Measurements from ENCODE around the gene CCL1.

DNA sequence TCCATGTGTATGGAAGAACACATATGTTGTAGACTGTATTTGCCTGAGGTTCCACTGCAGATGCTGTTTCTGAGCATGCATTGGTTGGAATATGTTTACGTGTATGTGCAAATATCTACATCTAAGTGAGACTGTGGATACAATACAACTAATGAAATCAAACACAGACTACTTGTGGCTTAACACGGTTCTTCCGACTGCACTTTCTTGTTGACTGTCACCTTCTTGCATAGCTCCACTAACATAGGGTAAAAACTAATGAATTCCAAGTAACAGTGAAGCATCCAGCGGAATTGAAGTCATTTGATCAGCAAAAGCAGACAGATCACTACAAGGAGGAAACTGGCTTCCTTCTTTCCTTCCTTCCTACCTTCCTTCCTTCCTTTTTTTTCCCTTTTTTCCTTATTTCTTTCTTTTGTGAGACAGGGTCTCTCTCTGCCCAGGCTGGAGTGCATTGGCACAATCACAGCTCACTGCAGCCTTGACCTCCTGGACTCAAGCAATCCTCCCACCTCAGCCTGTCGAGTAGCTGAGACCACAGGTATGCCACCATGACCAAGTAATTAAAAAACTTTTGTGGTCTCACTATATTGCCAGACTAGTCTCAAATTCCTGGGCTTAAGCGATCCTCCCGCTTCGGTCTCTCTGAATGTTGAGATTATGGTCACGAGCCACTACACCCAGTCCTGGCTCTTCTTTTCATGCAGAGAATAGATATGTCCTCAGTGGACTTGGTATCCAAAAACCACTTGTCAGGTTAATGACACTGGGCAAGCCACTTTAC, 22.0 kb upstream of the CCL1 start:
- TF ChIP-seq, protein P1, sequence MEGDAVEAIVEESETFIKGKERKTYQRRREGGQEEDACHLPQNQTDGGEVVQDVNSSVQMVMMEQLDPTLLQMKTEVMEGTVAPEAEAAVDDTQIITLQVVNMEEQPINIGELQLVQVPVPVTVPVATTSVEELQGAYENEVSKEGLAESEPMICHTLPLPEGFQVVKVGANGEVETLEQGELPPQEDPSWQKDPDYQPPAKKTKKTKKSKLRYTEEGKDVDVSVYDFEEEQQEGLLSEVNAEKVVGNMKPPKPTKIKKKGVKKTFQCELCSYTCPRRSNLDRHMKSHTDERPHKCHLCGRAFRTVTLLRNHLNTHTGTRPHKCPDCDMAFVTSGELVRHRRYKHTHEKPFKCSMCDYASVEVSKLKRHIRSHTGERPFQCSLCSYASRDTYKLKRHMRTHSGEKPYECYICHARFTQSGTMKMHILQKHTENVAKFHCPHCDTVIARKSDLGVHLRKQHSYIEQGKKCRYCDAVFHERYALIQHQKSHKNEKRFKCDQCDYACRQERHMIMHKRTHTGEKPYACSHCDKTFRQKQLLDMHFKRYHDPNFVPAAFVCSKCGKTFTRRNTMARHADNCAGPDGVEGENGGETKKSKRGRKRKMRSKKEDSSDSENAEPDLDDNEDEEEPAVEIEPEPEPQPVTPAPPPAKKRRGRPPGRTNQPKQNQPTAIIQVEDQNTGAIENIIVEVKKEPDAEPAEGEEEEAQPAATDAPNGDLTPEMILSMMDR (IDR thresholded peaks at IDR 0.05; ENCODE audit: low read depth, low read length, missing input control), result no peak
- TF ChIP-seq, protein P2, sequence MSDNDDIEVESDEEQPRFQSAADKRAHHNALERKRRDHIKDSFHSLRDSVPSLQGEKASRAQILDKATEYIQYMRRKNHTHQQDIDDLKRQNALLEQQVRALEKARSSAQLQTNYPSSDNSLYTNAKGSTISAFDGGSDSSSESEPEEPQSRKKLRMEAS (IDR thresholded peaks at IDR 0.05), result no peak
- TF ChIP-seq, protein P3, sequence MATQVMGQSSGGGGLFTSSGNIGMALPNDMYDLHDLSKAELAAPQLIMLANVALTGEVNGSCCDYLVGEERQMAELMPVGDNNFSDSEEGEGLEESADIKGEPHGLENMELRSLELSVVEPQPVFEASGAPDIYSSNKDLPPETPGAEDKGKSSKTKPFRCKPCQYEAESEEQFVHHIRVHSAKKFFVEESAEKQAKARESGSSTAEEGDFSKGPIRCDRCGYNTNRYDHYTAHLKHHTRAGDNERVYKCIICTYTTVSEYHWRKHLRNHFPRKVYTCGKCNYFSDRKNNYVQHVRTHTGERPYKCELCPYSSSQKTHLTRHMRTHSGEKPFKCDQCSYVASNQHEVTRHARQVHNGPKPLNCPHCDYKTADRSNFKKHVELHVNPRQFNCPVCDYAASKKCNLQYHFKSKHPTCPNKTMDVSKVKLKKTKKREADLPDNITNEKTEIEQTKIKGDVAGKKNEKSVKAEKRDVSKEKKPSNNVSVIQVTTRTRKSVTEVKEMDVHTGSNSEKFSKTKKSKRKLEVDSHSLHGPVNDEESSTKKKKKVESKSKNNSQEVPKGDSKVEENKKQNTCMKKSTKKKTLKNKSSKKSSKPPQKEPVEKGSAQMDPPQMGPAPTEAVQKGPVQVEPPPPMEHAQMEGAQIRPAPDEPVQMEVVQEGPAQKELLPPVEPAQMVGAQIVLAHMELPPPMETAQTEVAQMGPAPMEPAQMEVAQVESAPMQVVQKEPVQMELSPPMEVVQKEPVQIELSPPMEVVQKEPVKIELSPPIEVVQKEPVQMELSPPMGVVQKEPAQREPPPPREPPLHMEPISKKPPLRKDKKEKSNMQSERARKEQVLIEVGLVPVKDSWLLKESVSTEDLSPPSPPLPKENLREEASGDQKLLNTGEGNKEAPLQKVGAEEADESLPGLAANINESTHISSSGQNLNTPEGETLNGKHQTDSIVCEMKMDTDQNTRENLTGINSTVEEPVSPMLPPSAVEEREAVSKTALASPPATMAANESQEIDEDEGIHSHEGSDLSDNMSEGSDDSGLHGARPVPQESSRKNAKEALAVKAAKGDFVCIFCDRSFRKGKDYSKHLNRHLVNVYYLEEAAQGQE (IDR thresholded peaks at IDR 0.05), result no peak
- TF ChIP-seq RXRA (IDR thresholded peaks at IDR 0.05) (no peak), FOXA1 (IDR thresholded peaks at IDR 0.05) (no peak), RAD21 (IDR thresholded peaks at IDR 0.05) (no peak), SP1 (IDR thresholded peaks at IDR 0.05) (no peak), TAF1 (conservative IDR thresholded peaks at IDR 0.05) (no peak), YY1 (IDR thresholded peaks at IDR 0.05) (no peak), EGR1 (IDR thresholded peaks at IDR 0.05; ENCODE audit: low read depth in 2 of 2) (no peak), NR2F2 (IDR thresholded peaks at IDR 0.05) (no peak)
- TF ChIP-seq, protein P4, sequence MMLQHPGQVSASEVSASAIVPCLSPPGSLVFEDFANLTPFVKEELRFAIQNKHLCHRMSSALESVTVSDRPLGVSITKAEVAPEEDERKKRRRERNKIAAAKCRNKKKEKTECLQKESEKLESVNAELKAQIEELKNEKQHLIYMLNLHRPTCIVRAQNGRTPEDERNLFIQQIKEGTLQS (IDR thresholded peaks at IDR 0.05), result no peak
- TF ChIP-seq, protein P5, sequence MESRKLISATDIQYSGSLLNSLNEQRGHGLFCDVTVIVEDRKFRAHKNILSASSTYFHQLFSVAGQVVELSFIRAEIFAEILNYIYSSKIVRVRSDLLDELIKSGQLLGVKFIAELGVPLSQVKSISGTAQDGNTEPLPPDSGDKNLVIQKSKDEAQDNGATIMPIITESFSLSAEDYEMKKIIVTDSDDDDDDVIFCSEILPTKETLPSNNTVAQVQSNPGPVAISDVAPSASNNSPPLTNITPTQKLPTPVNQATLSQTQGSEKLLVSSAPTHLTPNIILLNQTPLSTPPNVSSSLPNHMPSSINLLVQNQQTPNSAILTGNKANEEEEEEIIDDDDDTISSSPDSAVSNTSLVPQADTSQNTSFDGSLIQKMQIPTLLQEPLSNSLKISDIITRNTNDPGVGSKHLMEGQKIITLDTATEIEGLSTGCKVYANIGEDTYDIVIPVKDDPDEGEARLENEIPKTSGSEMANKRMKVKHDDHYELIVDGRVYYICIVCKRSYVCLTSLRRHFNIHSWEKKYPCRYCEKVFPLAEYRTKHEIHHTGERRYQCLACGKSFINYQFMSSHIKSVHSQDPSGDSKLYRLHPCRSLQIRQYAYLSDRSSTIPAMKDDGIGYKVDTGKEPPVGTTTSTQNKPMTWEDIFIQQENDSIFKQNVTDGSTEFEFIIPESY (IDR thresholded peaks at IDR 0.05), result no peak
